Fibroblast of villous mesenchyme (primary cell): ENCODE results near the gene KCNJ4. TPM values are rescaled to one million over a fixed set of nuclear protein-coding genes. Genes with fewer than 3 reads are reported as not detected.
"Not testable (repeated sequence)": the region's sequence is repeated elsewhere in the genome, so short reads cannot be mapped to it uniquely, and the experiment has no call there.

Experiments used
- DNase-seq: peaks from one replicate; pipeline ENCODE4 v3.0.0-alpha.2; 2010; ENCODE audit warnings: low read depth
- H3K4me3 ChIP-seq: 2 replicates; pipeline ENCODE4 v1.5.1; 2011; ENCODE audit warnings: low read depth, mild to moderate bottlenecking, low read length
- CTCF ChIP-seq: IDR thresholded peaks from 2 replicates; pipeline ENCODE4 v1.5.1; 2012; ENCODE audit warnings: low read depth, mild to moderate bottlenecking, low read length; ENCODE audit not compliant: insufficient read depth
- total RNA-seq: library from RNA; depleted of rRNA; stranded (reverse); fragments of >200 nt; gene quantifications from 2 replicates; pipeline ENCODE4 v1.2.3, GENCODE V29; 2012

KCNJ4 gene
- total RNA-seq, 1 donor: not detected

DNA sequence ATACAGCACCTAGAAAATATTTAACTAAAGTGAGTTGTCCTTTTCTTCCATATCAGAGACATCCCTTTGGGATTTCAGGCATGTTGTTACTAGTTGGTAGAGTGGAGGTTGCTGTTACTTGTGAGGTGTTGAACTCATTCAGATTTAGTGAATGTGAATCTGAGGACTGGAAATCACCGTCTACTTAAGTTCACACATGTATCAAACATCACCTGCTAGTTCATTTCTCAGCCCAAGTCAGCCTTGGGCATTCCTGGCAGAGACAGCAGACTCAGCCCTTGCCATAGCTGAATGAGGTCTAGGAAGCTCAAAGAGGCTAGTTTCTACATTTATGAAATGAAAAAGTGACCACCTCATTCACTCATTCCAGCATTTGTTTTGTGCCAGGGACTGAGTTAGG is 22.6 kb upstream of the KCNJ4 start:
- DNase-seq: no peak
- H3K4me3 ChIP-seq: no peak overlapping the region
- no peak for TF ChIP-seq CTCF

- no peak for DNase-seq
- TF ChIP-seq CTCF: no peak
- H3K4me3 ChIP-seq: no peak overlapping the region
Observed at GRCh38 chr22:38474003-38474607, 19.1 kb upstream of the KCNJ4 start.

- TF ChIP-seq CTCF: no peak
- no peak for DNase-seq
- H3K4me3 ChIP-seq: no peak overlapping the region
Observed at GRCh38 chr22:38471237-38471636, 16.2 kb upstream of the KCNJ4 start.

DNA sequence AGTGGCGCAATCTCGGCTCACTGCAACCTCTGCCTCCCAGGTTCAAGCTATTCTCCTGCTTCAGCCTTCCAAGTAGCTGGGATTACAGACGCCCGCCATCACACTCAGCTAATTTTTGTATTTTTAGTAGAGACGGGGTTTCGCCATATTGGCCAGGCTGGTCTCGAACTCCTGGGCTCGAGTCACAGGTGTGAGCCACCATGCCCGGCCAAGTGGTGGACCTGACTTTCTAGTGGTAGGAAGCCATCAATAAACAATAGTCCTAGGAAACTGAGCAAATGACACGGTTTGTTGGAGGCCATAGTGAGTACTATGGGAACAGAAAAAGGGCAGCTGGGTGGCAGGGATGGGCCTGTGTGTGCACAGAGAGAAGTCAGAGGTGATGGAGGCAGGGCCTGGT is 15.2 kb upstream of the KCNJ4 start:
- not testable (repeated sequence) for DNase-seq

DNA sequence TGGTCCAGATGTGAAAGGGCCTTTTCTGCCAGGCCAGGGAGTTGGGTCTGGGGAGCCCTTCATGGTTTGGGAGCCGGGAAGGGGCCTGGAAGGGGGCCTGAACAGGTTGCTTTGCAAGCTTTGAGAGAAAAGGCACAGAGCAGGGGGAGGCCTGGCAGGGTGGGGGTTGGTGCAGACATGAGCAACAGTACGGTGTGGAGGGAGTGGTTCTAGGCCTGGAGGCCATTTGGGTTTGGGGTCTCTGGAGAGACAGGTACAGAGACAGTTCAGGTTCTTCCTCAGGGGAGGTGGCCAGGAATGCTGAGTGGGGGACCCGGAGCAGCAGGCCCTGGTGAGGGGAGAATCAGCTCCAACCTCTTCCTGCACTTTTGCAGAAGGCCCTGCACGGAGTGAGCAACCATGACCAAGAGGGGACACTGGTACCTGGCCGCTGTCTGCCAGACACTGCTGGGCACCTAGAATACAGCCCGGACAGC is 14.3 kb upstream of the KCNJ4 start:
- TF ChIP-seq CTCF: no peak
- peak overlapping the region; percentile 100 for H3K4me3 ChIP-seq
- no peak for DNase-seq

More for the DNA sequence above, 15.2 kb upstream of the KCNJ4 start:
- not testable (repeated sequence) for H3K4me3 ChIP-seq

GRCh38 chr22:38468443-38469305 is 13.7 kb upstream of the KCNJ4 start:
- peak; percentile 38 for TF ChIP-seq CTCF
- no peak for DNase-seq
- peak overlapping the region; percentile 100 for H3K4me3 ChIP-seq

GRCh38 chr22:38467904-38468442 is 13.0 kb upstream of the KCNJ4 start, which contains the start of gene KDELR3:
TSS of gene KDELR3 (plus strand) at chr22:38468096. CDS start at chr22:38468234, 138 bp downstream.
- peak within 1 kb of the TSS; percentile 100 for H3K4me3 ChIP-seq
- peak; percentile 75 for DNase-seq
- no peak for TF ChIP-seq CTCF
